Left lobe of liver (tissue), 2 donors: ENCODE measurements around the gene AP2A1. TPM values are rescaled to one million over a fixed set of nuclear protein-coding genes. Genes with fewer than 3 reads are reported as not detected.
A peak's percentile ranks its signal among the peaks of the same experiment; 100 is the strongest.

ENCODE experiments used
- ATAC-seq: fragments of 200-7000 bp; cut with Tn5 transposase; one replicate; pipeline ENCODE4 v1.9.1; 2020; ENCODE audit warnings: mild to moderate bottlenecking, moderate library complexity
- DNase-seq: peaks from one replicate; pipeline ENCODE4 v3.0.0-alpha.2; 2020; ENCODE audit warnings: low spot score
- total RNA-seq: library from RNA; stranded (reverse); gene quantifications from one replicate; pipeline ENCODE4 v1.2.1, GENCODE V29; 2021
- donor health status: DM: no; HTN: no; CAD: no; lungs with moderate emphysema.
- donor health status: DM: no; HTN: yes; CAD: no.

Gene AP2A1
- total RNA-seq, 1 donor from 2014 or later = 52.9 TPM

- ATAC-seq (no peak), DNase-seq (no peak)
Observed at GRCh38 chr19:49836176-49837008, 69.6 kb downstream of the AP2A1 start.

DNA sequence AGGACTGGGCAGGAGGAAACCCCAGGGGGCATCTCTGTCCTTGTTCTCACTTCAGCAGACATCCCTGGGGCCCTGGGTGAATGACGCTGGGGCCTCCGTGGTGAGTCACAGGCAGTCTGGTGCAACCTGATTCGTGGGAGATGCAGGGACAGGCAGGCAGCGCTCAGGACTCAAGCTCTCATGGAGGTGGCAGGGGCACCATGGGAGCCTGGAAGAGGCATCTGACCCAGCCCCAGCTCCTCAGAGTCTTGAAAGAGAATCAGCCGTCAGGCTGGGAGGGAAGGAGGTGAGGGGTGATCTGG, 70.2 kb downstream of the AP2A1 start:
- no peak for ATAC-seq
- DNase-seq = no peak

DNA sequence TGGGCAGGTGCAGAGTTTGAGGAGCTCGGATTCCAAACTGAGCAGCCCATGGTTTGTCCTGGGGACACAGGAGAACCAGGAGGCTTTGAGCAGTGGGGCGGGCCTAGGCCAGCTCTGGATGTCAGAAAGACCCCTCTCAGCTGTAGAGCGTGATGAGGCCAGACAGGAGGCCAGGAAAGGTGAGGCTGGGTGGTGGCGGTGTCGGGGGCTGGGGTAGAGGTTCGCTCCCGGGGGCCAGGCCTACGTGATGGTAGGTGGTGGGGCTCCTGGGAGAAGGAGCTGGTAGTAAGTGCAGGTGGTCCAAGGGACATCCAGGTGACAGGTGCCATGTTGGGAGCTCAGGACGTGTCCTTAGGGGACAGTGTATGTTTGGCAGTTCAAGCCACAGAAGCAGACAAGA, 70.6 kb downstream of the AP2A1 start:
- DNase-seq (no peak), ATAC-seq (no peak)

GRCh38 chr19:49838885-49839588, 72.2 kb downstream of the AP2A1 start:
- ATAC-seq = no peak
- DNase-seq = no peak

GRCh38 chr19:49839713-49840112, 72.9 kb downstream of the AP2A1 start:
- no peak for ATAC-seq
- DNase-seq = no peak

GRCh38 chr19:49840321-49840720, 73.5 kb downstream of the AP2A1 start:
- no peak for DNase-seq

GRCh38 chr19:49840736-49841249, 74.0 kb downstream of the AP2A1 start:
- DNase-seq (no peak), ATAC-seq (no peak)

More at GRCh38 chr19:49840321-49840720, 73.5 kb downstream of the AP2A1 start:
- ATAC-seq = no peak

DNA sequence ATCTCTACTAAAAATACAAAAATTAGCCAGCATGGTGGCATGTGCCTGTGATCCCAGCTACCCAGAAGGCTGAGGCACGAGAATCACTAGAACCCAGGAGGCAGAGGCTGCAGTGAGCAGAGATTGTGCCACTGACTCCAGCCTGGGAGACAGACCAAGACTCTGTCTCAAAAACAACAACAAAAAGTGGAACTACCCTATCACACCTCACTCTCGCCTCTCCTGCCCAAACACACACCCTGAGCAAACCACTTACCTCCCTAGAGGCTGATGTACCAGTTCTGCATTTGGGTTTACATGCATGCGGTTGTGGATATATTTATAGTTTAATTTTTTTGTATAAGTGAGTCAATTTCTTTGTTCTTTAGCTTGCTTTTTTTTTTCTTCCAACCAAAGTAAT, 76.5 kb downstream of the AP2A1 start:
- no peak for ATAC-seq
- no peak for DNase-seq

DNA sequence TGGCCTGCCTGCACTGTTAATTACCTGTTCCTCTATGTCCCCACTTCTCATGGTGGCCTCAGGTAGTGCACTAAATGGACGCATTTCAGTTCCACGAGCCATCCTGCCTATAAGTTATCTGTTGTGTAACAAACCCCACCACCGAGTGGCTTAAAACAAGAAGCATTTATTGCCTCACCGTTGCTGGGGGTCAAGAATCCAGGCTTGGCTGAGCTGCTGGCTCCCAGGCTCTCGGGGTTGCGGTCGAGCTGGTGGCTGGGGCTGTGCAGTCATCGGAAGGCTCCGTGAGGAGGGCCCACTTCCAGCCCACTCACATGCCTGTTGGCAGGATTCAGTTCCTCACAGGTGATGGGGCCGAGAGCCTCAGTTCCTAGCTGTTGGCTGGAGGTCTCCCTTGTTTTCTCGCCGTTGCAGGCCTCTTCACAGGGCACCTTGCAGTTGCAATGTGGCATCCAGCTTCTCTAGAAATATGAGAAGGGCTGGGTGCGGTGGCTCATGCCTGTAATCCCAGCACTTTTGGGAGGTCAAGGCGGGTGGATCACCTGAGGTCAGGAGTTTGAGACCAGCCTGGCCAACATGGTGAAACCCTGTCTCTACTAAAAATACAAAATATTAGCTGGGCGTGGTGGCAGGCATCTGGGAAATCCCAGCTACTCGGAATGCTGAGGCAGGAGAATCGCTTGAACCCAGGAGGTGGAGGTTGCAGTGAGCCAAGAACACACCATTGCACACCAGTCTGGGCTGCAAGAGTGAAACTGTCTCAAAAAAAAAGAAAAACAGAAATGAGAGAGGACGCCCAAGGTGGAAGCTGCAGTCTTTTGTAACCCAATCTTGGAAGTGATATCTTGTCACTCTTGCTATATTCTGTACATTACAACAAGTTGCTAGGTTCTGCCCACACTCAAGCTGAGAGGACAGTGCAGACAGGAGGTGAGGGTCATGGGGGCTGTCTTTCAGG, 77.6 kb downstream of the AP2A1 start:
- ATAC-seq = no peak

GRCh38 chr19:49845414-49845813, 78.6 kb downstream of the AP2A1 start:
- no peak for ATAC-seq
- no peak for DNase-seq

More for the DNA sequence above, 77.6 kb downstream of the AP2A1 start:
- DNase-seq = no peak

DNA sequence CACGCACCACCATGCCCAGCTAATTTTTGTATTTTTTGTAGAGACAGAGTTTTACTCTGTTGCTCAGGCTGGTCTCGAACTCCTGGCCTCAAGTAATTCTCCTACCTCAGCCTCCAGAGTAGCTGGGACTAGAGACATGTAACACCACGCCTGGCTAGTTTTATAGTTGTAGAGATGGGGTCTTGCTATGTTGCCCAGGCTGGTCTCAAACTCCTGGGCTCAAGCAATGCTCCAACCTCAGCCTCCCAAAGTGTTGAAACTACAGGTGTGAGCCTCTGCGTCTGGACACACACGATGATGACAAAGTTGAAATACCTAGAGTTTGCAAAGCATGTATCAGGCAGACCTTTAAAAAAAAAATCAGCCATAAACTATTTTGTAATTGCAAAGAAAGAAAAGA, 79.6 kb downstream of the AP2A1 start:
- ATAC-seq = no peak
- DNase-seq = no peak

DNA sequence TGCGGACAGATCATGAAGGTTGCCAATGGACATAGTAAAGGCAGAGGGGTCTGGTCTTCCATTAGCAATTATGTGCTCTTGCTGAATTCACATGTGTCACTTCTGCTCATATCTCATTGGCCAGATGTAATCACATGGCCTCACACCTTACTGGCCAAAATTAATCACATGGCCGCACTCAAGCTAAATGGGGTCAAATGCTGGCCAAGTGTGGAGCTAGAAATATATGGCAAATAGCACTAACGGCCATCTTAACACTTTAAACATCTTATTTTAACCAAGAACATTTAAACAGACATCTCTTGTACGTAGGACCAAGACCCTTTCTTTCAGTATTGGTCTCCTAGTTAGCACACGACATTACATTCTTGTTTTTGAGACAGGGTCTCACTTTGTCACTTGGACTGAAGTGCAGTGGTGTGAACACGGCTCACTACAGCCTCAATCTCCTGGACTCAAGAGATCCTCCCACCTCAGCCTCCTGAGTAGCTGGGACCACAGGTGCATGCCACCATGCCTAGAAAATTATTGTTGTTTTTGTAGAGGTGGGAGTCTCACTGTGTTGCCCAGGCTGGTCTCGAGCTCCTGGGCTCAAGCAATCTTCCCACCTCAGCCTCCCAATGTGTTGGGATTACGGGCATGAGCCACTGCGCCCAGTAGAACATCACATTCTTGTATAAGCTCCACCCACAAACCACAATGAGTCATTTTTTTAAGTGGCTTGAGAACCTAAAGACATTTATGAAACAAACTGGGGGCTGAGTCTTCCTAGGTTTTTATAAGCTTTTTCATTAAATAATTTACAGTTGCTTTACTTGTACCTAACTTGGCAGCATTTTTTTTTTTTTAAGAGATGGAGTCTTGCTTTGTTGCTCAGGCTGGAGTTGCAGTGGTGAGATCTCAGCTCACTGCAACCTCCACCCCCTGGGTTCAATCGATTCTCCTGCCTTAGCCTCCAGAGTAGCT, 81.2 kb downstream of the AP2A1 start:
- ATAC-seq (no peak), DNase-seq (no peak)

GRCh38 chr19:49848938-49849337, 82.1 kb downstream of the AP2A1 start:
- DNase-seq = no peak
- no peak for ATAC-seq

DNA sequence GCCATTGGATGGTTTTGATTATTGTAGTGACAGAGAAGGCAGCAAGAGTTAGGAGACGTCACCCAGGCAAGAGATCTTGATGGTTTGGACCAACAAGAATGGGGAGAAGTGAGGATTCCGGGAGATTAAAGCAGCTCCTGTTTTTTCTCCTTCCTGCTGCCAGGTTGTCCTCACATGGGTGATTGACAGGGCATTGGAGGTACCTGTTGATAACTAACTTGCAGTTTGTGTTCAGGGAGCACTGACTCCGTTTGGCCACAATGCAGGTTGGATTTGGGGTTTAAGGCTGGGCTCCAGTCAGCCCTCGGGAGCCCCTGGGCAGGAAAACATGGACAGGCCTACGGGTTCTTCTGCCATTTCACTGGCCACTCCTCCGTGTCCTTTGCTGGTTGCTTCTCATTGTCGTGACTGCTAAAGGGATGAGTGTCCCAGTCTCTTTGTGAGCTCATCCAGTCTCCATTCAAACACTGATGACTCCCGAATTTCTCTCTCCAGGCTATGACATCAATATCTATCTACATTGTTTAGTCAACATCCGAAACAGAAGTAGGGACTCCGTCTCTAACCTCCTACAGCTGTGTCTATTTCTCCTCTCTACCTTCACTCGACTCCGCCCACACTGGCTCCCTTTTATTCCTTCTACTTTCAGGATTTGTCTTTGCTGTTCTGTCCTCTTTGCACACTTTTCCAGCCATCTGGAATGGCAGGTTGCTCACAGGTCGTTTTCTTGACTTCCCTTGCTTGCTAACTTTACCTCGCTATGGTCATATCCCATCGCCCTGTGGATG, 82.8 kb downstream of the AP2A1 start:
- no peak for DNase-seq
- ATAC-seq = no peak

DNA sequence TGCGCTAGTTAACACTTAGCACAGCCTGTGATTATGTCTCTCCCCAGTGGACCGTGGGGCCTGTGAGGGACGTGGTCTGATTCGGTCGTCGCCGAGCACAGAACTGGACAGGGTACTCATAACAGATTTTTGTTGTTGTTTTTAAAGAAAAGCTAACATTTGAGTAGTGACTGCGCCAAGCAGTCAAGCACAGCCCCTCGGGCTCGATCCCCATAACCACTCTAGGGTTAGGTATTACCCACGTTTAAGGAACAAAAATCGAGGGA, 83.4 kb downstream of the AP2A1 start:
- DNase-seq (no peak), ATAC-seq (no peak)

GRCh38 chr19:49850487-49851342, 83.9 kb downstream of the AP2A1 start, which contains the start of gene PTOV1:
Gene PTOV1, plus strand, starts transcription at chr19:49851159.
- ATAC-seq (peak; percentile 93), DNase-seq (peak; percentile 93)

DNA sequence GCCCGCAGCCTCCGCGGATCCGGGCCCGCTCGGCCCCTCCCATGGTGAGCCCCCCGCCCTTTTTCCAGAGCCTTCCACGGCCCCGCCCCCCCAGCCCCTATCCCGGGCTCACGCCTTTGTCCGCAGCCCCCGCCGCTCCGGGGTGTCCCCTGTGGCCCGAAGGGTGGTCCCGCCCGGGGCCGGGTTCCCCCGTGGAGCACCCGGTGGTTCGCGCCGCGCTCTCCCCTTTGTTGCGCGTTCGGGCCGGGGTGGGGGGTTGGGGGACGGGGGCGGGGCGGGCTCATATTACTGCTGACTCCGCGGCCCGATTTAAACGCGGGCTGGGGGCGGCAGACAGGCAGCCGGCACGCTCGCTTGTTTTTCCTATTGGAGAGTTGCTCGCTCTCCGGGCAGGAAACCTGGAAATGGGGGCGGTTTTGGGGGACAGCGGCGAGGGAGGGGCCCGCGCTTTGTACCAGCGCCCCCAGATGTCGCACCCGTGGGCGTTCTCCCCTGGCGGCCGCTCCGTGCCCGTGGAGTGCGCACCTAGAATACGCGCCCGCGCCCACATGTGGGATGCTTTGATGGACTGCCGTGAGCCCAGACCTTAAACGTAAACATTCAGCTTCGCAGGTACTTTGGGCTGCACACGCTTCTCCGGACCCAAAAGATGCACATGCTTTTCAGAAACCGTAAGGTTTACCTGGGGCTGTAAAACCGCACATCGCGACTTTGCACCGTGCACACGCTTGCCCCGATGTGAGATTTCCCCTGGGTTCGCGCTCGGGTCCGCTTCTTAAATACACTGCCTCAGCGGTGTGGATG, 84.9 kb downstream of the AP2A1 start:
- ATAC-seq = peak; percentile 3
- DNase-seq = no peak
